ENCODE results near the gene GLT8D2. TPM values are rescaled to one million over a fixed set of nuclear protein-coding genes. Genes with fewer than 3 reads are reported as not detected.

Gene GLT8D2
- total RNA-seq, 4 donors from 2014 or later = 4.1 to 10.2 (median 6.5) TPM

- no peak for TF ChIP-seq CTCF (IDR thresholded peaks at IDR 0.05; ENCODE audit: low read depth)
Observed at GRCh38 chr12:104010606-104011169, 39.3 kb downstream of the GLT8D2 start.

GRCh38 chr12:104010121-104010520 lies 39.9 kb downstream of the GLT8D2 start:
- TF ChIP-seq CTCF (IDR thresholded peaks at IDR 0.05; ENCODE audit: low read depth) = no peak

GRCh38 chr12:104006929-104007328 lies 43.1 kb downstream of the GLT8D2 start:
- TF ChIP-seq CTCF (IDR thresholded peaks at IDR 0.05; ENCODE audit: low read depth) = no peak

DNA sequence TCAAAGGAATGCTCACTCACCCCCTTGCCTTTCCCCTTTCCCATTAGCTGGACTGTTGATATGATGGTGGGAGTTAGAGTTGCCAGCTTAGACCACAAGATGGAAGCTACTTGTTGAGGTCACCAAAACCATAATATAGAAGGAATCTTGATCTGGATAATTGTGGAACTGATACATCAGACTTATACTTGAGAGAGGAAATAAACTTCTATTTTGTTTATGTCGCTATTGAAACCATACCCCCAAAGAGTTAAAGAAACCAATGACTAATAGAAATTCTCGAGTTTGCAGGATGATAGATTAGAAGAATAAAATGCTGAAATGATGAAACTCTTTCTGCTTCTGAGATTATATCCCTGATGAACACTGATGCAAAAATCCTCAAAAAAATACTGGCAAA lies 46.4 kb downstream of the GLT8D2 start:
- no peak for TF ChIP-seq CTCF (IDR thresholded peaks at IDR 0.05; ENCODE audit: low read depth)

- TF ChIP-seq CTCF (IDR thresholded peaks at IDR 0.05; ENCODE audit: low read depth) = no peak
Observed at GRCh38 chr12:104002686-104003085, 47.3 kb downstream of the GLT8D2 start.

DNA sequence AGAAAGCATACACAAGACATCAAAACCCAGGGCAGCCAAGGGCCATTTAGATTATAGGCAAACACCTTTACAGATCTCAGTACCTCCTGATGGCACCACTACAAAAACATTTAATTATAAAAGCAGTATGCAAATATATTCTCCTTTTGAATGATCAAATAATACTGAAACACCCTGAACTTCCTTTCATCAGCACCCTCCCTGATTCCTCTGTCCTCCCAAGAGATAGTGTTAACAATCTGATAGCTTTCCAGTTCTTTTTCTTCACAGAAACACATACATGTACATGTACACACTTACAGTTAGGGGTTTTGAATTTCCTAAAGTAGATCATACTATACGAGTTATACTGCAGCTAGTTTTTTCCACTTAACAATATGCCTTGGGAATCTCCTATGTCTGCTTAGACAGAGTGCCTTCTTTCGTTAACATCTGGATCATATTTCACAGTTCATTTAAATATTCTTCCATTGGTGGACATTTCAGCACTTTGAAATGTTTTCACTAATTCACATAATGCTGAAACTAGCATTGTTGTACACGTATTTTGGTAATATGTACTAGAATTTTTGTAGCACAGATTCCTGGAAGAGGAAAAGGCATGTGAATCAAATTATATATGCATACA lies 49.1 kb downstream of the GLT8D2 start:
- TF ChIP-seq CTCF (IDR thresholded peaks at IDR 0.05; ENCODE audit: low read depth) = no peak

DNA sequence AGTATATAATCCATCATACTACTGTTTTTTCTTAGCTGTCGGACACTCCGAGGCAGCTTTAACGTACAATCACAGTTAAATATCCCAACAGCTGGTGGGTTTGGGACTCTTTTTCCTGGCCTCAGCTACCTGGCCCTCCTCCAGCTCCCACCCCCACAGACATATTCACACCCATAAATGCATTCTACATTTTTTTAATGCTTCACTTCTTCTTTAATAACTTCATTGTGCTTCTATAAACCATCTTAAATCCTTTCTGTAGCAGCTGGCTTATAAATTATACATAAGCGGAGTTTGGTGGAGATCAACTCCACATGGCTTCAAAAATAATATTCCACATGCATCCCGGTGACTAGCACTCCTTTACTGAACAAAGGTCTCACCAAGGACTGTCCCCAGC lies 51.0 kb downstream of the GLT8D2 start:
- TF ChIP-seq CTCF (IDR thresholded peaks at IDR 0.05; ENCODE audit: low read depth) = no peak
